Motor neuron (in vitro differentiated cells): ENCODE data around the gene RASL10A. TPM values are rescaled to one million over a fixed set of nuclear protein-coding genes. Genes with fewer than 3 reads are reported as not detected.
"Not testable (repeated sequence)": the region's sequence is repeated elsewhere in the genome, so short reads cannot be mapped to it uniquely, and the experiment has no call there.

Source experiments
- ATAC-seq, 8 experiments: fragments of 200-7000 bp; cut with Tn5 transposase; replicated peaks in 6 of 8; 2 replicates each; pipeline ENCODE4 v1.8.0; 2021; ENCODE audit warnings: mild to moderate bottlenecking in 8 of 8, moderate library complexity in 8 of 8
- H3K27ac ChIP-seq, 2 donors: fragments of 250-450 bp; sonication (Bioruptor Pico); 2 replicates each; pipeline ENCODE4 v1.9.0; 2021; ENCODE audit warnings: antibody characterized with exemption in 2 of 2, mild to moderate bottlenecking in 2 of 2, moderate library complexity in 1 of 2
- H3K4me1 ChIP-seq, 2 donors: fragments of 250-450 bp; sonication (Bioruptor Pico); replicated peaks in 1 of 2; 2 replicates each; pipeline ENCODE4 v1.6.1; 2021; ENCODE audit warnings: antibody characterized with exemption in 2 of 2, mild to moderate bottlenecking in 2 of 2, moderate library complexity in 1 of 2
- H3K4me3 ChIP-seq, 5 donors: fragments of 250-450 bp; sonication (Bioruptor Pico); 2 replicates each; pipeline ENCODE4 v1.9.0; 2021; ENCODE audit warnings: antibody characterized with exemption in 5 of 5, mild to moderate bottlenecking in 5 of 5, moderate library complexity in 4 of 5
- WGBS, 10 experiments: fragments of 450-650 bp; shearing (Covaris generic); methylation state at CpG; one replicate each; pipeline ENCODE4 v1.0.0; 2022; 5-methylcytosine and 5-hydroxymethylcytosine counted together
- in situ Hi-C, 9 experiments: fragments of 400-800 bp; cut with MboI; loops; one replicate each; pipeline ENCODE4 v1.15.0; 2021; ENCODE audit warnings: low sequenced_read_pairs in 9 of 9, low pct_unique_long_range_greater_than_20kb in 2 of 9; ENCODE audit not compliant: unreplicated experiment in 9 of 9
- total RNA-seq, 8 experiments: library from RNA; unstranded; fragments of 300-600 nt; gene quantifications; 2 replicates each; pipeline versions ENCODE4 v1.2.3 to v1.2.4, GENCODE V29; 2022

RASL10A gene
- 1 to 10 TPM in 1 of 8 experiments, under 1 TPM in 5, not detected in 2; 0.05 to 4.7 (median 0.34) TPM for total RNA-seq

DNA sequence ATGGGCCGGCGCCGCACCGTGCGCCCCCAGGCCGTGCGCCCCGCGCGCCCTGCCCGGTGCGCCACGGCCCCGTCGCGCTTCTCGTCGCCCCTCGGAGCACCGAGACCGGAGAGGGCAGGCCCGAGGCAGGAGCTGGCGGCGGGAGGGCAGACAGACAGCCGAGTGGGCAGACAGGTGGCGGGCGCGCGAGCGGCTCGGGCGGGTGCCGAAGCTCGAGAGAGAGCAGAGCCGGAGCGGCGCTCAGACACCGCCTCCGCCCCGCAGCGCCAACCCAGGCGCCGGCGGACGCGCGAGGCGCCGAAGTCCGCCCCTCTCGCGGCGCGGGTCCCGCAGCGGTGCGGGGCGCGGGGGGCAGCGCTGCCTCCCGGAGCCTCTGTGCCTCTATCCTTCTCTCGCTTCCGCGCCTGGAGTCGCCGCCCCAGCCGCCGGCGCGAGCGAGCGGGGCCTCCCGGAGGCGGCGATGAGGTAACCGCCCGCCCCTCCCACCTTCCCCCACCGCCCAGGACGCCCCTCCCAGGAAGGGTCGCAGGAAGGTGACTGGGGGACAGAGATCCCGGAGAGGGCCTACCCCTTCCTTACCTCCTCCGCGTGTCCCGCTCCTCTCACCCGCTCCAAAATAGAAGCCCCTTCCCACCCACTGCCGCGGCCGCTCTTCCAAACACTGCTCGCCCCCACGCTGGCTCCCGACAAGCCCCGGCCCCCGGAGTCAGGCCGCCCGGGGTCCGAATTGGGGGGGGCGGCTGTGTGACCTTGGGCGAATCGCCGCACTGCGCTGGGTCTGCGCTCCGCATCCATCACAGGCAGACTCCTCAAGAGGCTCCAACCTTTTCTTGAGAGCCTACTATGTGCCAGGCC lies at the start of gene RASL10A:
RASL10A (minus strand) TSS at position 412 of the 855 bp plus-strand sequence. CDS start 451 bp downstream, outside the sequence.
- Histone ChIP-seq H3K4me3 (peak within 1 kb of the TSS; percentile 21 to 40 (median 28)), H3K4me1 (peaks cover 10 to 12% of the 10 kb centered on the region in 2 donors), H3K27ac (no peak within 1 kb of the TSS)
- in situ Hi-C loops, result no loop called here
- 0 to 100% (median 15%) methylated on average over 1 to 6 of the region's 103 CpGs; no CpG with 5 or more reads in 5 of the 10 experiments for WGBS, 10 experiments
- peak in 4 of 8 experiments; percentile 2 to 7 (median 6) for ATAC-seq

- Histone ChIP-seq H3K27ac (no peak overlapping the region), H3K4me1 (peaks cover 2 to 4% of the 10 kb centered on the region in 2 donors), H3K4me3 (no peak overlapping the region)
- peak; percentile 45 to 100 (median 82) for ATAC-seq
- WGBS, 10 experiments, result 0 to 90% (median 63%) methylated on average over 1 to 7 of the region's 9 CpGs; no CpG with 5 or more reads in 4 of the 10 experiments
- in situ Hi-C loops, result no loop called here
Measured at GRCh38 chr22:29359469-29359868, 44.0 kb upstream of the RASL10A start.

GRCh38 chr22:29357193-29357890 lies 41.8 kb upstream of the RASL10A start:
- H3K4me1 ChIP-seq, ATAC-seq, in situ Hi-C loops, H3K4me3 ChIP-seq, H3K27ac ChIP-seq: not testable (repeated sequence)
- 80 to 100% (median 97%) methylated on average over 1 to 7 of the region's 12 CpGs; no CpG with 5 or more reads in 5 of the 10 experiments for WGBS, 10 experiments

GRCh38 chr22:29353860-29354259 lies 38.4 kb upstream of the RASL10A start:
- Histone ChIP-seq H3K4me1 (no peaks in the 10 kb centered on the region), H3K4me3 (no peak overlapping the region), H3K27ac (no peak overlapping the region)
- WGBS, 10 experiments, result 89 to 100% (median 100%) methylated on average over 1 to 7 of the region's 8 CpGs; no CpG with 5 or more reads in 5 of the 10 experiments
- in situ Hi-C loops, result no loop called here
- no peak for ATAC-seq

GRCh38 chr22:29353286-29353685 lies 37.8 kb upstream of the RASL10A start:
- 82 to 100% (median 89%) methylated on average over 2 to 11 of the region's 11 CpGs; no CpG with 5 or more reads in 3 of the 10 experiments for WGBS, 10 experiments
- Histone ChIP-seq H3K4me1 (no peaks in the 10 kb centered on the region), H3K27ac (no peak overlapping the region), H3K4me3 (no peak overlapping the region)
- no peak for ATAC-seq
- in situ Hi-C loops, result no loop called here

GRCh38 chr22:29352778-29353177 lies 37.3 kb upstream of the RASL10A start:
- no peak overlapping the region for H3K4me3 ChIP-seq
- ATAC-seq, result no peak
- 80 to 100% (median 94%) methylated on average over 1 to 9 of the region's 9 CpGs; no CpG with 5 or more reads in 5 of the 10 experiments for WGBS, 10 experiments
- in situ Hi-C loops, result no loop called here
- no peak overlapping the region for H3K27ac ChIP-seq
- no peaks in the 10 kb centered on the region for H3K4me1 ChIP-seq

DNA sequence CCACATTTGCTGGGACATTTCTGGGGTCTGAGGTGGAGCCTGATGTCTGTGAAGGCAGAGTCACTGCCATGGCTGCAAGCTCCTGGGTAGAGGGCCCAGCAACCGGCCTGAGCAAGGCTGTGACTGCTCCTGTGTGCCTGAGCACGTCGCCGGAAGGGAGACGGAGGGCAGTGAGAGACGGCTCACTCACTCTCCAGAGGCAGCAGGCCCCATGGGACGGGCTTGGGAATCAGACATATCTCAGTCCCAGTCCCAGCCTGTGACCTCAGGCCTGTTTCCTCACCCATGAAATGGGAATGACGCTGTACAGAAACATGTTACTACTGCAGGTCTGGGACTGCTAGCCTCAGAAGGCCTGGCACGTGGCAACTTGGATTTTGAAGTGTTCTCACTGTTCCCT lies 36.4 kb upstream of the RASL10A start:
- in situ Hi-C loops, result no loop called here
- Histone ChIP-seq H3K4me1 (no peaks in the 10 kb centered on the region), H3K27ac (no peak overlapping the region), H3K4me3 (no peak overlapping the region)
- ATAC-seq, result no peak
- WGBS, 10 experiments, result 80 to 100% (median 83%) methylated on average over 1 to 3 of the region's 9 CpGs; no CpG with 5 or more reads in 4 of the 10 experiments

DNA sequence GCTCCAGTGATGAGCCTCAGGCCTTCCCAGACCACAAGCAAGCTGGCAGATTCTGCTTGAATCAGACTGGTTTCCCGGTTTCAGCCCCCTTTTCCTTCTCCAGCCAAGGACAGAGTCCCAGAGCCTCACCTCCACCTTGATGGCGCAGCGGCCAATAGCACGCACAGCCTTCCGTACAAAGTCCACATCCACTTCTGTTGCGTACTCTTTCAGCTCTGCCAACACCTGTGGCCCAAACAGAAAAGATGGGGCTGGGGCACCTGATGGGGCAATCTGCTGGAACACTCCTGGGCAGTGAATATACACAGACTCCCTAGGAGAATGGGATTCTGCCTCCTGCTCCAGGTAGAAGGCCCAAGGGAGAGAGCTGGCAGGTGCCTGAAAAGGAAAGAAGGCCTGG lies 35.5 kb upstream of the RASL10A start:
- H3K4me1 ChIP-seq, result no peaks in the 10 kb centered on the region
- in situ Hi-C loops, result no loop called here

DNA sequence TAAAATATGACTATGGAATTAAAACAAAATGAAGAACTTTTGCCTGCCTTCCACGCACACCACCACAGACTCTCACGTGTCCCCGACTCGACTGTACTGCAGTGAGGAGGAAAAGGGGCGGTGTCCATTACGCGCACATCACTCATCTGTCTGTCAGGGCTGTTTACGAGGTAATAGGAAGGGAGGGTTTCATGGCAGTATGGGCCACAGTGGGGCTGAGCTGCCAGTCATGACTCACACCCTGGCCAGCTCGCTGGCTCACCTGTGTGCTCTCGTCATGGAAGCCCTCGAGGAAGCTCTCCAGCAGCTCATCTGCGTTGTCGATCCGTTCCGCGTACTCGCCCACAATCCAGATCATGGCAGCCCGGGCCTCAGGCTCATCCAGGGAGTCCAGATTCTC lies 33.5 kb upstream of the RASL10A start:
- WGBS, 10 experiments, result 86 to 93% (median 92%) methylated on average over 5 to 11 of the region's 18 CpGs; no CpG with 5 or more reads in 4 of the 10 experiments

More for the DNA sequence above, 35.5 kb upstream of the RASL10A start:
- Histone ChIP-seq H3K27ac (no peak overlapping the region), H3K4me3 (no peak overlapping the region)
- 93 to 100% (median 100%) methylated on average over 1 to 5 of the region's 6 CpGs; no CpG with 5 or more reads in 6 of the 10 experiments for WGBS, 10 experiments
- ATAC-seq, result no peak

GRCh38 chr22:29348041-29348440 lies 32.5 kb upstream of the RASL10A start:
- in situ Hi-C loops, result no loop called here
- 0 to 100% (median 100%) methylated on average over 1 to 2 of the region's 2 CpGs; no CpG with 5 or more reads in 4 of the 10 experiments for WGBS, 10 experiments
- Histone ChIP-seq H3K27ac (no peak overlapping the region), H3K4me3 (no peak overlapping the region), H3K4me1 (no peaks in the 10 kb centered on the region)
- no peak for ATAC-seq

More for the DNA sequence above, 33.5 kb upstream of the RASL10A start:
- no peak overlapping the region for H3K4me3 ChIP-seq
- no peak for ATAC-seq
- H3K27ac ChIP-seq, result no peak overlapping the region
- no peaks in the 10 kb centered on the region for H3K4me1 ChIP-seq
- in situ Hi-C loops, result no loop called here

DNA sequence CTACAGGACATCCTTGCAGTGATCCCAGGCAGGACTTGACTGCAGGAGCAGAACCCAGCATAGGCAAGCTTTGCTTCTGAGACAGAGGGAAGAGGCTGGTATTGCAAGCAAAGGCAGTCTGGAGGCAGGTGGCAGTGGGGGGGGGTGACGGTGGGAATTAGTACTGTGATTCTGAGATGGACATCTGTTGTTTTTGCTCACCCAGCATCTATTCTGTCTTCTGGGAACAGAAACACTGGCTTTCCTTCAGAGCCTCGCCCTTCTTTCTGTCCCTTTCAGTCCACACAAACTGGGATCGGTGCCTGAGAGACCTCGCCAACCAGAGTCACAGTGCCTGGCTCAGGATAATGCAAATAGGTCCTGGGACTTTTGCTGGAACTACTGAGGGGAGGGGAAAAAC lies 31.2 kb upstream of the RASL10A start:
- no peak overlapping the region for H3K27ac ChIP-seq
- WGBS, 10 experiments, result 80 to 100% (median 86%) methylated on average over 1 to 4 of the region's 4 CpGs; no CpG with 5 or more reads in 6 of the 10 experiments
- in situ Hi-C loops, result no loop called here
- no peaks in the 10 kb centered on the region for H3K4me1 ChIP-seq
- no peak overlapping the region for H3K4me3 ChIP-seq
- no peak for ATAC-seq

DNA sequence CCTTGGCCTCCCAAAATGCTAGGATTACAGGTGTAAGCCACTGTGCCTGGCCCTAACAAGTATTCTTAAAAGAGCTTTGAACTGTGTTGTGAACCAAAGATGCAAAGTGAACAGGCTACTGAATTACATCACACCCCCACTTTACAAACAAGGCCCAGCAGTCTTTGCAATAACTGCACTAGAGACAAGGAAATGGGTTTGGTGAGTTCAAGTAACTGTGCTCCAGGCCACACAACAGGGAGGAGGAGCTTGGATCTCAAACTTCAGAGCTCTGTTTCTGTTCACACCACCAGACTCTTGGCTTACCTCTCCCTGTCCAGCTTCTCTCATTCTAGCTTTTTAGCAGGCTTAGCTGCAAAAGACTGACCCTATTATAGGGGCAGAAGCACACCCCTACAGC lies 30.4 kb upstream of the RASL10A start:
- in situ Hi-C loops, result no loop called here
- H3K27ac ChIP-seq, result no peak overlapping the region
- ATAC-seq, result peak in 2 of 8 experiments; percentile 58 to 74
- H3K4me3 ChIP-seq, result no peak overlapping the region
- H3K4me1 ChIP-seq, result no peaks in the 10 kb centered on the region

DNA sequence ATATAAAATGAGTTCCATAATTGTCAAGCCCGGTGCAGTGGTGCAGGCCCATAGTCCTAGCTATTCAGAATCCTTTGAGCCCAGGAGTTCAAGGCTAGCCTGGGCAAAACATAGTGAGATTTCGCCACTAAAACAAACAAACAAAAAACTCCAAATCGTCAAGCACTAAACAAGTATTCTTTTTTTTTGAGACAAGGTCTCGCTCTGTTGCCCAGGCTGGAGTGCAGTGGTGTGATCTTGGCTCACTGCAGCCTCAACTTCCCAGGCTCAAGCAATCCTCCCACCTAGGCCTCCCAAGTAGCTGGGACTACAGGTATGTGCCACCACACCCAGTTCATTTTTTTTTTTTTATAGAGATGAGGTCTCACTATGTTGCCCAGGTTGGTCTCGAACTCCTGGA lies 29.4 kb upstream of the RASL10A start:
- H3K27ac ChIP-seq, H3K4me1 ChIP-seq, ATAC-seq, H3K4me3 ChIP-seq, in situ Hi-C loops: not testable (repeated sequence)
- 80 to 100% (median 92%) methylated on average over 2 to 5 of the region's 5 CpGs; no CpG with 5 or more reads in 3 of the 10 experiments for WGBS, 10 experiments
